GM12878 (cell line): ENCODE data around the gene DMAC2. TPM values are rescaled to one million over a fixed set of nuclear protein-coding genes. Genes with fewer than 3 reads are reported as not detected.

ENCODE experiments used
- ATAC-seq: fragments of 200-7000 bp; cut with Tn5 transposase; 3 replicates; pipeline ENCODE4 v1.9.1; 2020; ENCODE audit warnings: mild to moderate bottlenecking, moderate library complexity
- BruUV-seq: library from RNA; stranded (reverse); fragments of 400-500 nt; replicated peaks from 2 replicates; lab custom pipeline; 2021; lab: Mats Ljungman, UMichigan
- CTCF ChIA-PET: fragments of 300-600 bp; sonication (Branson Sonifier 250); formaldehyde crosslinking; extraction: SDS; loops from one replicate; lab custom pipeline; 2021; ENCODE audit warnings: inconsistent platforms; lab: Yijun Ruan, JAX
- POLR2A ChIA-PET: fragments of 350-600 bp; formaldehyde crosslinking; extraction: SDS; loops from one replicate; lab custom pipeline; 2021; ENCODE audit warnings: inconsistent platforms; lab: Charles Lee
- RAD21 ChIA-PET: fragments of 300-600 bp; sonication (Branson Sonifier 250); formaldehyde crosslinking; loops from one replicate; lab custom pipeline; 2023; ENCODE audit warnings: antibody characterized with exemption; ENCODE audit not compliant: unreplicated experiment; lab: Charles Lee
- SMC1A ChIA-PET: fragments of 300-600 bp; sonication (Branson Sonifier 250); formaldehyde crosslinking; loops from one replicate; lab custom pipeline; 2023; ENCODE audit not compliant: unreplicated experiment, uncharacterized antibody; lab: Charles Lee
- DNase-seq: peaks from one replicate; pipeline ENCODE4 v3.0.0-alpha.2; 2011; ENCODE audit warnings: low read depth, low spot score
- FAIRE-seq: peaks from 3 replicates; lab custom pipeline; 2011; peaks lifted over from hg19 to GRCh38; lab: Jason Lieb, UNC
- H2AFZ ChIP-seq: 2 replicates; pipeline ENCODE4 v1.6.0; 2011; ENCODE audit warnings: low read depth, low read length, control low read depth; ENCODE audit not compliant: control insufficient read depth
- H3K27ac ChIP-seq: 2 replicates; pipeline ENCODE4 v1.5.1; 2011; ENCODE audit warnings: control low read depth; ENCODE audit not compliant: control insufficient read depth, insufficient read depth
- H3K27me3 ChIP-seq, 2 experiments: replicated peaks in 1 of 2; 2 replicates each; pipeline versions ENCODE4 v1.6.0 to v1.6.1; 2011; ENCODE audit warnings: low read length in 1 of 2; ENCODE audit not compliant: control insufficient read depth in 2 of 2, insufficient read depth in 2 of 2
- H3K36me3 ChIP-seq, 2 experiments: 2 replicates each; pipeline ENCODE4 v1.5.1; 2011; ENCODE audit warnings: low read length in 1 of 2; ENCODE audit not compliant: control insufficient read depth in 2 of 2, insufficient read depth in 2 of 2
- H3K4me1 ChIP-seq: 2 replicates; pipeline ENCODE4 v1.6.1; 2011; ENCODE audit warnings: mild to moderate bottlenecking, low read length, moderate library complexity, mixed read lengths; ENCODE audit not compliant: control insufficient read depth, insufficient read depth
- H3K4me2 ChIP-seq: 2 replicates; pipeline ENCODE4 v1.6.0; 2011; ENCODE audit warnings: control low read depth; ENCODE audit not compliant: control insufficient read depth, insufficient read depth
- H3K4me3 ChIP-seq: fragments of 200-600 bp; sonication (generic); 2 replicates; pipeline ENCODE4 v1.5.1; 2016
- H3K79me2 ChIP-seq: 2 replicates; pipeline ENCODE4 v1.6.0; 2011; ENCODE audit warnings: low read length; ENCODE audit not compliant: control insufficient read depth, insufficient read depth
- H3K9ac ChIP-seq: 2 replicates; pipeline ENCODE4 v1.8.0; 2011; ENCODE audit warnings: low read length, control low read depth, mixed read lengths; ENCODE audit not compliant: control insufficient read depth, insufficient read depth
- H3K9me3 ChIP-seq: replicated peaks from 3 replicates; pipeline ENCODE4 v1.5.1; 2011; ENCODE audit warnings: mild to moderate bottlenecking, low read length; ENCODE audit not compliant: control insufficient read depth, insufficient read depth
- H4K20me1 ChIP-seq: 2 replicates; pipeline ENCODE4 v1.6.0; 2011; ENCODE audit not compliant: control insufficient read depth, insufficient read depth
- HDGF ChIP-seq: fragments of 450-650 bp; IDR thresholded peaks from 2 replicates; pipeline ENCODE4 v1.6.1; 2016; ENCODE audit warnings: antibody characterized with exemption
- IKZF1 ChIP-seq: fragments of 450-650 bp; conservative IDR thresholded peaks from 2 replicates; pipeline ENCODE4 v1.6.1; 2017; ENCODE audit warnings: antibody characterized with exemption, mild to moderate bottlenecking
- NBN ChIP-seq: fragments of 450-650 bp; IDR thresholded peaks from 2 replicates; pipeline ENCODE4 v1.6.1; 2016
- POU2F2 ChIP-seq: IDR thresholded peaks from 3 replicates; pipeline ENCODE4 v1.6.1; 2011; ENCODE audit warnings: low read depth, mild to moderate bottlenecking, low read length, borderline replicate concordance
- SIX5 ChIP-seq: IDR thresholded peaks from 2 replicates; pipeline ENCODE4 v1.6.1; 2011; ENCODE audit warnings: mild to moderate bottlenecking, low read depth, low read length, moderate library complexity; ENCODE audit not compliant: severe bottlenecking
- TBL1XR1 ChIP-seq: IDR thresholded peaks from 2 replicates; pipeline ENCODE4 v1.6.1; 2012; ENCODE audit warnings: low read depth, low read length, improper control_type of control experiment
- USF2 ChIP-seq: IDR thresholded peaks from 2 replicates; pipeline ENCODE4 v1.6.1; 2011; ENCODE audit warnings: low read depth, low read length, improper control_type of control experiment, borderline replicate concordance
- WGBS: methylation state at CpG from one replicate; pipeline ENCODE4 v1.1.6; 2016; ENCODE audit warnings: low lambda C conversion rate; ENCODE audit not compliant: insufficient replicate concordance, insufficient coverage; ENCODE audit errors: missing lambda C conversion rate; 5-methylcytosine and 5-hydroxymethylcytosine counted together
- in situ Hi-C: fragments of 300-500 bp; cut with MboI; formaldehyde crosslinking; loops from 9 replicates; pipeline ENCODE4 v1.14.3; 2018; ENCODE audit warnings: mixed read lengths
- intact Hi-C: fragments of 100-400 bp; cut with micrococcal nuclease; formaldehyde crosslinking; loops from one replicate; pipeline ENCODE4 v1.14.2; 2022; ENCODE audit not compliant: unreplicated experiment
- polyA plus RNA-seq, 11 experiments: library from polyadenylated mRNA; depleted of rRNA in 4 of 11; unstranded in 6 of 11; stranded (reverse) in 5 of 11; fragments of >200 nt; fragmentation: Nextera tagmentation in 4 of 11; fragmentation: Illumina TruSeq in 1 of 11; extraction: Ambion mirVana in 4 of 11; extraction: Trizol in 1 of 11; gene quantifications; 1 replicate in 1 of 11; 2 replicates in 10 of 11; pipeline versions ENCODE4 v1.2.1 to v1.2.3, GENCODE V29; 2011 to 2016; ENCODE audit warnings: inconsistent platforms in 2 of 11, missing spikeins in 2 of 11, low read depth in 1 of 11
- total RNA-seq, 4 experiments: library from RNA; depleted of rRNA in 3 of 4; stranded (reverse); fragments of >200 nt in 3 of 4; fragmentation: Illumina TruSeq in 1 of 4; extraction: Trizol in 1 of 4; gene quantifications; 2 replicates each; pipeline versions ENCODE4 v1.2.1 to v1.2.3, GENCODE V29; 2013 to 2021
- TF ChIP-seq, protein P1 (sequence below): fragments of 450-650 bp; IDR thresholded peaks from 2 replicates; pipeline ENCODE4 v1.6.1; 2016; ENCODE audit warnings: mild to moderate bottlenecking
- TF ChIP-seq, protein P2 (sequence below): fragments of 450-650 bp; IDR thresholded peaks from 2 replicates; pipeline ENCODE4 v1.6.1; 2018; ENCODE audit warnings: borderline replicate concordance, mild to moderate bottlenecking; ENCODE audit not compliant: partially characterized antibody

DMAC2 gene
- total and polyA plus RNA-seq, 10 of the 15 experiments (the other 5 are each of a cell fraction or from before 2014, with no cell fraction given) = 10.8 to 57.2 (median 42.7) TPM

- DNase-seq (no peak), ATAC-seq (peak; percentile 65), FAIRE-seq (no peak)
- intact Hi-C loops = no loop called here
- Histone ChIP-seq H3K36me3 (peaks cover 11 to 16% of the 10 kb centered on the region in 2 experiments), H3K79me2 (no peaks in the 10 kb centered on the region; the same call in 1 of the 2 replicates), H3K27me3 (no peaks in the 10 kb centered on the region), H3K9me3 (no peaks in the 10 kb centered on the region), H2AFZ (peak overlapping the region; percentile 17; the same call in 1 of the 2 replicates), H3K4me1 (peaks cover 9% of the 10 kb centered on the region), H3K4me3 (peak overlapping the region; percentile 32; the same call in 1 of the 2 replicates), H3K27ac (peak overlapping the region; percentile 67), H4K20me1 (no peaks in the 10 kb centered on the region; the same call in 1 of the 2 replicates), H3K9ac (peak overlapping the region; percentile 69), H3K4me2 (peak overlapping the region; percentile 52)
- in situ Hi-C loops = no loop called here
- SMC1A ChIA-PET = no interaction called here
- no TSS peak for BruUV-seq
- no peak for TF ChIP-seq USF2
- TF ChIP-seq SIX5 = no peak
- TF ChIP-seq NBN = peak; percentile 56
- TF ChIP-seq, protein P1, sequence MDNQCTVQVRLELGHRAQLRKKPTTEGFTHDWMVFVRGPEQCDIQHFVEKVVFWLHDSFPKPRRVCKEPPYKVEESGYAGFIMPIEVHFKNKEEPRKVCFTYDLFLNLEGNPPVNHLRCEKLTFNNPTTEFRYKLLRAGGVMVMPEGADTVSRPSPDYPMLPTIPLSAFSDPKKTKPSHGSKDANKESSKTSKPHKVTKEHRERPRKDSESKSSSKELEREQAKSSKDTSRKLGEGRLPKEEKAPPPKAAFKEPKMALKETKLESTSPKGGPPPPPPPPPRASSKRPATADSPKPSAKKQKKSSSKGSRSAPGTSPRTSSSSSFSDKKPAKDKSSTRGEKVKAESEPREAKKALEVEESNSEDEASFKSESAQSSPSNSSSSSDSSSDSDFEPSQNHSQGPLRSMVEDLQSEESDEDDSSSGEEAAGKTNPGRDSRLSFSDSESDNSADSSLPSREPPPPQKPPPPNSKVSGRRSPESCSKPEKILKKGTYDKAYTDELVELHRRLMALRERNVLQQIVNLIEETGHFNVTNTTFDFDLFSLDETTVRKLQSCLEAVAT = peak; percentile 56; the same call in 1 of the 2 replicates
- TF ChIP-seq IKZF1 = 0 out of 2 replicates have a peak, but pooled peaks have one; percentile 13
- no peak for TF ChIP-seq TBL1XR1
- peak; percentile 86 for TF ChIP-seq HDGF
- TF ChIP-seq, protein P2, sequence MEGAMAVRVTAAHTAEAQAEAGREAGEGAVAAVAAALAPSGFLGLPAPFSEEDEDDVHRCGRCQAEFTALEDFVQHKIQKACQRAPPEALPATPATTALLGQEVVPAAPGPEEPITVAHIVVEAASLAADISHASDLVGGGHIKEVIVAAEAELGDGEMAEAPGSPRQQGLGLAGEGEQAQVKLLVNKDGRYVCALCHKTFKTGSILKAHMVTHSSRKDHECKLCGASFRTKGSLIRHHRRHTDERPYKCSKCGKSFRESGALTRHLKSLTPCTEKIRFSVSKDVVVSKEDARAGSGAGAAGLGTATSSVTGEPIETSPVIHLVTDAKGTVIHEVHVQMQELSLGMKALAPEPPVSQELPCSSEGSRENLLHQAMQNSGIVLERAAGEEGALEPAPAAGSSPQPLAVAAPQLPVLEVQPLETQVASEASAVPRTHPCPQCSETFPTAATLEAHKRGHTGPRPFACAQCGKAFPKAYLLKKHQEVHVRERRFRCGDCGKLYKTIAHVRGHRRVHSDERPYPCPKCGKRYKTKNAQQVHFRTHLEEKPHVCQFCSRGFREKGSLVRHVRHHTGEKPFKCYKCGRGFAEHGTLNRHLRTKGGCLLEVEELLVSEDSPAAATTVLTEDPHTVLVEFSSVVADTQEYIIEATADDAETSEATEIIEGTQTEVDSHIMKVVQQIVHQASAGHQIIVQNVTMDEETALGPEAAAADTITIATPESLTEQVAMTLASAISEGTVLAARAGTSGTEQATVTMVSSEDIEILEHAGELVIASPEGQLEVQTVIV = peak; percentile 14
- 0 out of 3 replicates have a peak, but pooled peaks have one; percentile 18 for TF ChIP-seq POU2F2
- RAD21 ChIA-PET = interaction anchor here (0.6 to 1.6 kb wide), 4 partner anchors 11 to 77 kb away, joined by 3 to 4 read pairs (median 3); partner anchors contain the start of gene DMAC2
- WGBS = 54% methylated on average over 20 of the region's 23 CpGs
- POLR2A ChIA-PET = interaction anchor here (0.8 to 1.5 kb wide), 4 partner anchors 12 to 121 kb away, joined by 3 to 9 read pairs (median 6); partner anchors contain the start of gene DMAC2
- CTCF ChIA-PET = interaction anchor here (1.6 to 1.9 kb wide), 2 partner anchors 20 to 21 kb away, joined by 4 read pairs; no protein-coding TSS in a partner anchor
Observed at GRCh38 chr19:41427647-41428480, 11.8 kb downstream of the DMAC2 start.
